BJ (cell line): ENCODE results near the gene GPRIN3. TPM values are rescaled to one million over a fixed set of nuclear protein-coding genes. Genes with fewer than 3 reads are reported as not detected.

Source experiments
- CTCF ChIA-PET: fragments of 350-600 bp; formaldehyde crosslinking; extraction: SDS; loops from one replicate; lab custom pipeline; 2021; ENCODE audit warnings: antibody characterized with exemption, inconsistent platforms; lab: Yijun Ruan, JAX
- POLR2A ChIA-PET: fragments of 300-600 bp; sonication (Branson Sonifier 250); formaldehyde crosslinking; extraction: SDS; loops from one replicate; lab custom pipeline; 2021; ENCODE audit warnings: antibody characterized with exemption; lab: Charles Lee
- DNase-seq: peaks from one replicate; pipeline ENCODE4 v3.0.0-alpha.2; 2011; ENCODE audit warnings: low read depth
- H3K27me3 ChIP-seq: 2 replicates; pipeline ENCODE4 v1.6.0; 2011; ENCODE audit warnings: low read length; ENCODE audit not compliant: control insufficient read depth, insufficient read depth
- H3K36me3 ChIP-seq: 2 replicates; pipeline ENCODE4 v1.5.1; 2011; ENCODE audit warnings: low read length; ENCODE audit not compliant: control insufficient read depth, insufficient read depth
- H3K4me3 ChIP-seq: 2 replicates; pipeline ENCODE4 v1.5.1; 2011; ENCODE audit warnings: low read depth, mild to moderate bottlenecking, control low read depth, low read length
- CTCF ChIP-seq: IDR thresholded peaks from 2 replicates; pipeline ENCODE4 v1.5.1; 2011; ENCODE audit warnings: low read depth, mild to moderate bottlenecking, control low read depth, inconsistent platforms, low read length, moderate library complexity; ENCODE audit not compliant: insufficient read depth
- polyA plus RNA-seq: library from polyadenylated mRNA; depleted of rRNA; stranded (reverse); fragments of >200 nt; gene quantifications from 2 replicates; pipeline ENCODE4 v1.2.3, GENCODE V29; 2011

The GPRIN3 gene
- polyA plus RNA-seq, 1 experiment, result not detected

DNA sequence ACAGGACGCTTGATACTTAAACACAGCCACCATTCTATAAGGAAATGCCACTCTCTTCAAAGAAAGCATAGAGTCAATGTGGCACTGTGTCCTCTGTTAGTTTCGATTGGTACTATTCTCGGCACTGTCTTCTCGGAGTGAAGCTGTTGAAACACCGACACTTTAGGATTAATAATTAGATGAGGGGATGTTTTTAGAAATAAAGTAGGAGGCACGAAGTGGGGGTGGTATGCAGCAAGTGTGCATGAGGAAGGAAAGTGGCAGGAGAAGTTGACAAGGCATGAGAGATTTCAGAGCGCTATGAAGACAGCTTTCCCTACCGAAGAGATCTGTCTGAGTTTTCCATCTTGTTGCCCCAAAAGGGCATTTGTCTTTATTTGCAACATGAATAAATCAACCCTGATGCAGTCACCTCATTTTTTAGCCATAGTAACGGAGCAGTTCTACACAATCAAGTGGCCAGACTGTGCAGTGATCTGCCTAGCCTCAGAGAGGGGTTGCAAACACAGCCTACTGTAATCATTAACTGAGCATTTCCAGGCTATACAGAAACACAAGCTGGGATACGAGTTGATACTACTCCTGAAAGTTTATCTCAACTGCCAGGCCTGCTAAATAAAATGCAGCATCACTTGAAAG lies 8.3 kb downstream of the GPRIN3 start:
- Histone ChIP-seq H3K4me3 (no peak overlapping the region), H3K36me3 (no peaks in the 10 kb centered on the region), H3K27me3 (no peaks in the 10 kb centered on the region)
- ChIA-PET CTCF (interaction anchor here (0.6 kb wide), 1 partner anchor 53 kb away, joined by 3 read pairs; no protein-coding TSS in a partner anchor), POLR2A (no interaction called here)
- TF ChIP-seq CTCF, result no peak
- DNase-seq, result no peak

GRCh38 chr4:89298788-89299152 lies 8.8 kb downstream of the GPRIN3 start:
- POLR2A ChIA-PET, result no interaction called here
- CTCF ChIA-PET, result interaction anchor here (0.6 kb wide), 1 partner anchor 54 kb away, joined by 3 read pairs; no protein-coding TSS in a partner anchor
- H3K4me3 ChIP-seq, result no peak overlapping the region
- H3K36me3 ChIP-seq, result no peaks in the 10 kb centered on the region
- no peak for TF ChIP-seq CTCF
- DNase-seq, result no peak
- no peaks in the 10 kb centered on the region for H3K27me3 ChIP-seq

- CTCF ChIA-PET, result no interaction called here
- no peak for DNase-seq
- Histone ChIP-seq H3K27me3 (no peaks in the 10 kb centered on the region), H3K4me3 (no peak overlapping the region), H3K36me3 (no peaks in the 10 kb centered on the region)
- no peak for TF ChIP-seq CTCF
- POLR2A ChIA-PET, result no interaction called here
Observed at GRCh38 chr4:89298155-89298554, 9.4 kb downstream of the GPRIN3 start.

DNA sequence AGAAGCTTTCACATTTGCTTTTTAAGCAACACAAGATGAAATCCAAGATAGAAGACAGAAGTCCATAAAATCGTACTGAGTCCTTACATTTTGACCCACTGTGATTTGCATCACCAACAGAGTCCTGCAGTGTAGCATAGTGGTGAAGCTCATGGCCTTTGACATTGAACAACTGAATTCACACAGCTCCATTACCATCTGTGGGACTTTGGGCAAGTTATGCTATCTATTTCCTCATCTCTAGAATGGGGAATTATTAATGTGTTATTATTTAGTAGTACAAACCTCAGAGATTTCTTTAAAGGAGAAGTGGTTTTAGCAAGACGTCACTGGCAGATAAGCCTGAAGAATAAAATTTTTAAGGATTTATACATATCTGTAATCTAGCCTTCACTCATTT lies 10.7 kb downstream of the GPRIN3 start:
- Histone ChIP-seq H3K4me3 (no peak overlapping the region), H3K36me3 (no peaks in the 10 kb centered on the region), H3K27me3 (no peaks in the 10 kb centered on the region)
- ChIA-PET CTCF (interaction anchor here (1.1 kb wide), 1 partner anchor 10 kb away, joined by 3 read pairs; no protein-coding TSS in a partner anchor), POLR2A (no interaction called here)
- no peak for DNase-seq
- no peak for TF ChIP-seq CTCF

DNA sequence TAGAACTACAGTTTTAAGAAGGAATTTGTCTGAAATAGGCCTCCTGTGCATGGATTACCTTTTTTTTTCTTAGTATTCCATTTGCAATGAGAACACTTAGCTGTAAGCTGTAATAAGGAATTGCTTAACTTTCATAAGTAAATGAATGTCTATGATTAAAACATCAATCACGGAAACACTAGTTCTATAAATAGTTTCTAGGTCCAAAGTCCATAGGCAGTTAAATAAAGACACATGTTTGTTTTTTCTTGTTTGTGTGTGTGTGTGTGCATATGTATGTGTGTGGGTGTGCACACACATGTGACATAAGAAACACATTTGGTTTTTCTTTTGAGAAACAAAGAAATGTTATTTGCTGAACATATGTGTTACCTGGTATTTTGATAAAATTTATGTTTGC lies 11.2 kb downstream of the GPRIN3 start:
- H3K36me3 ChIP-seq, result no peaks in the 10 kb centered on the region
- no peak for TF ChIP-seq CTCF
- ChIA-PET POLR2A (no interaction called here), CTCF (interaction anchor here (1.1 kb wide), 1 partner anchor 9 kb away, joined by 3 read pairs; no protein-coding TSS in a partner anchor)
- no peaks in the 10 kb centered on the region for H3K27me3 ChIP-seq
- H3K4me3 ChIP-seq, result no peak overlapping the region
- no peak for DNase-seq
